HG03432 (cell line): ENCODE results near the gene ARHGEF40.

Experiments used
- ATAC-seq: cut with Tn5 transposase; IDR thresholded peaks from one replicate; pipeline ENCODE4 v1.9.1; 2021; ENCODE audit warnings: mild to moderate bottlenecking, moderate library complexity; ENCODE audit not compliant: unreplicated experiment

The ARHGEF40 gene

DNA sequence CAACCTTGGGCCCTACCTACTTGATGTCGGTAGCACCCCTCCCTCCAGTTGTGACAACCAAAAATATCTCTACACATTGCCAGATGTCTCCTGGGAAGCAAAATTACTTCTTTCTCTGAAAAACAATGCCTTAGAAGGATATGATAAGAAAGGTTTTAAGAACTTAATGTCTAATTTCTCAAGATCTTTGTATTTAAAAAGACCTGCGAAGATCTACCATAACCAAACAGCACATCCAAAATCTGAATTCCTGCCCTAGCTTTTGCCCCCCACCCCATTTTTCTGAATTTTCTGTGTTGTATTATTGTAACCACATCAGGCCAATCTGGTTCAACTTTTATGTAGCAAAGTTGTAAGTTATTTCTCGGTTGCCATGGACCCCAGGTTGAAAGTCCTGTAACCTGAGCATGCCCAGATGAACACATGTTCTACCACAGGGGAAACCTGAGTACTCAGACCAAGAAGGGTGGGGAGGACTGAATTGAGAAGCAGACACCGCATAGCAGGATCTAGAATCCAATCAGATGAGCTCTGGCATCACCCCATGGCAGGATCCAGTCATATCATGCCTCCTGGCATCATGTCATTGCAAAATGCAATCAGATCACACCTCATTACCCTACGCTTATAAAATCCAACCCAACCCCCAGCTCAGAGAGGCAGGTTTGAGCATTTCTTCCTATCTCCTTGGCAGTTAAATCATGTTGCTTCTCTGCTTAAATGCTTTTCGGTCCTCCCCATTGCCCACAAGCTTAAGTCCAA, 39.5 kb downstream of the ARHGEF40 start:
- ATAC-seq = peak; percentile 56

- ATAC-seq = no peak
Measured at GRCh38 chr14:21112255-21112654, 42.2 kb downstream of the ARHGEF40 start.

DNA sequence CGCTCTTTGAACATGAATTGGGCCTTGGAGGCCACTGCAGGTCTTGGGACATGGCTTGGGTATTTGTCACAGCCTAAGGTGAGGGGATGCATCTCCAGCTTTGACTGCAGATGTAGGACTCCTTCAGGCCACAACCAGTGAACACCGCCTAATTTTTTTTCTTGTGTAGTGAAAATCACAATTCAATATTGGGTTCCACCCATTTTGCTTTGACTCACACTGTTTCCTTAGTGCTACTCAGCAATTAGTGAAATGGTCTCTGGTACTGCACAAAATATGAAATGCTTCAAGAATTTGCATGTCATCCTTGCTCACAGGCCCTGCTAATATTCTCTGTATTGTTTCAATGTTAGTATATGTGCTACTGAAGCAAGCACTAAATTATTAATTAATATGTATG, 43.3 kb downstream of the ARHGEF40 start:
- no peak for ATAC-seq

- no peak for ATAC-seq
Measured at GRCh38 chr14:21118933-21119332, 48.8 kb downstream of the ARHGEF40 start.

DNA sequence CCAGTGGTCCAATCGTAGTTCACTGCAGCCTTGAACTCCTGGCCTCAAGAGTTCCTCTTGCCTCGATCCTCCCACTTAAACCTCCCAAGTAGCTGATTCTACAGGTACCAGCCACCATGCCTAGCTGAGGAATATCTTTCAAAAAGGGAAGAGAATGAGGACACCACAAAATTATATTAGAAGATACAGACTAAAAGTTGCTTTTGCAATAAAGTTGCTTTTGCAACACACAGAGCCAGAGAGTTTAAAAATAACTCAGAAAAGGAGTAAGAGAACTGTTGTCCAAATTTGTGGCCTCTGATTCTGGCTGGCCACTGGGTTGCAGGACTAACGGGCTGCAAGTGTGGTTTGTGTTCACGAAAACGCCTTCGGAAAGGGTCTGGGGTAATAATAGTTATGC, 50.6 kb downstream of the ARHGEF40 start:
- no peak for ATAC-seq

GRCh38 chr14:21121122-21121521, 51.0 kb downstream of the ARHGEF40 start:
- no peak for ATAC-seq

- ATAC-seq = no peak
Measured at GRCh38 chr14:21123429-21123828, 53.3 kb downstream of the ARHGEF40 start.

DNA sequence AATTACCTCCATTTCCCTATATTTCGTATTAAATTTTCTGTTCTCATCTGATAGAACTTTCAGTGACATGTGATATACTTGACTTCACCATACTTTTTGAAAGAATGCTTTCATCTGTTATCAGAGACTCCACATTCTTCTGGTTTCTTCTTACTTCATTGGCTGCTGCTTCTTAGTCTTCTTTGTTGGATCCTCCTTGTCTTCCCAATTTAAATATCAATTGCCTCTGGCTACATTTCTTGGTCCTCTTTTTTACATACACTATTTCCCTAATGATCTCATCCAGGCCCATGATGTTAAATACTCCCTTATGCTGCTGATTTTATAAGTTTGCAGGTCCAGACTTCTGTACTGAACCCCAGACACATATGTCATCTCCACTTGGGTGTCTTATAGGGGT, 63.8 kb downstream of the ARHGEF40 start:
- ATAC-seq = no peak

DNA sequence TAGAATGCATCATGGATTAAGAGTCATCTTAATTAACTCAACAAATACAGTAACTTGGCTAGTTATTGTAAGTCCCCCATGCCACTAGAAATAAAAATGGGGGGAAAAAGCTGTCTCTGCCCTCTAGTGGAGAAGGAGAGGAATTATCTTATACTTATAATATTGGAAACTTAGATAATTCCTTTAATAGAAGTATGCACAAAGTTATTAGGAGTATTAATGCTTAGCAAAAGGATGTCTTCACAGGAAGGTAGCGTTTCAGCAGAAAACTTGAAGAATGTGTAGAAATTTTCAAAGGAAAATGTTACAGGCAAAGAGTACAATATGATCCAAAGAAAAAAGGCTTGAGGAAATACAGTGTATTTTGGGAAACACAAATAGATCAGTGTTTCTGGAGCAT, 65.9 kb downstream of the ARHGEF40 start:
- no peak for ATAC-seq
